GM23338 (cell line): ENCODE results near the gene GPD1.

ENCODE experiments used
- EZH2 ChIP-seq: fragments of 200-600 bp; sonication (generic); IDR thresholded peaks from one replicate; pipeline ENCODE4 v1.8.0; 2017; ENCODE audit warnings: antibody characterized with exemption, mild to moderate bottlenecking, low read depth; ENCODE audit not compliant: unreplicated experiment
- TF ChIP-seq, protein P1 (sequence below), 2 experiments: fragments of 200-600 bp in 1 of 2; sonication (generic) in 1 of 2; conservative IDR thresholded peaks; 2 replicates each; pipeline versions ENCODE4 v1.5.1 to v1.6.1; 2016 to 2017; ENCODE audit warnings: antibody characterized with exemption in 2 of 2, low read depth in 2 of 2, mild to moderate bottlenecking in 2 of 2, moderate library complexity in 1 of 2

DNA sequence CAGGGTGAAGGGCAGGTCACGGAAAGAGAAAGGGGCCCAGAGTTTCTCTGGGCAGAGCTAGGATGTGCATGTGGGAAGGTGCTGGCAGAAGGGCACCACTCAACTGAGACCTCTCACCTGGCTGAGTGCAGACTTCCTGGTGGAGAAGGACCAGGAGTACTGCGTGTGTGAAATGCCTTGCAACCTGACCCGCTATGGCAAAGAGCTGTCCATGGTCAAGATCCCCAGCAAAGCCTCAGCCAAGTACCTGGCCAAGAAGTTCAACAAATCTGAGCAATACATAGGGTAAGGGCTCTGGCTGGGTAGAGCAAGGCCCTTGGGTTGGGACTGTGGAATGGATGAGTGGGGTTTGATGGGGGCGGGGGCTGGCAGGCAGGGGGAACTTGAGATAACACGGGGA lies 24.0 kb upstream of the GPD1 start:
- TF ChIP-seq, protein P1, sequence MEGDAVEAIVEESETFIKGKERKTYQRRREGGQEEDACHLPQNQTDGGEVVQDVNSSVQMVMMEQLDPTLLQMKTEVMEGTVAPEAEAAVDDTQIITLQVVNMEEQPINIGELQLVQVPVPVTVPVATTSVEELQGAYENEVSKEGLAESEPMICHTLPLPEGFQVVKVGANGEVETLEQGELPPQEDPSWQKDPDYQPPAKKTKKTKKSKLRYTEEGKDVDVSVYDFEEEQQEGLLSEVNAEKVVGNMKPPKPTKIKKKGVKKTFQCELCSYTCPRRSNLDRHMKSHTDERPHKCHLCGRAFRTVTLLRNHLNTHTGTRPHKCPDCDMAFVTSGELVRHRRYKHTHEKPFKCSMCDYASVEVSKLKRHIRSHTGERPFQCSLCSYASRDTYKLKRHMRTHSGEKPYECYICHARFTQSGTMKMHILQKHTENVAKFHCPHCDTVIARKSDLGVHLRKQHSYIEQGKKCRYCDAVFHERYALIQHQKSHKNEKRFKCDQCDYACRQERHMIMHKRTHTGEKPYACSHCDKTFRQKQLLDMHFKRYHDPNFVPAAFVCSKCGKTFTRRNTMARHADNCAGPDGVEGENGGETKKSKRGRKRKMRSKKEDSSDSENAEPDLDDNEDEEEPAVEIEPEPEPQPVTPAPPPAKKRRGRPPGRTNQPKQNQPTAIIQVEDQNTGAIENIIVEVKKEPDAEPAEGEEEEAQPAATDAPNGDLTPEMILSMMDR (conservative IDR thresholded peaks at IDR 0.05; ENCODE audit: low read depth in 2 of 2): no peak
- TF ChIP-seq EZH2: no peak
